Astrocyte (in vitro differentiated cells and primary cell): ENCODE measurements around the gene UST.

Experiments used
- EZH2 ChIP-seq: IDR thresholded peaks from 2 replicates; pipeline ENCODE4 v1.6.1; 2012; ENCODE audit warnings: mild to moderate bottlenecking, low read length, inconsistent platforms; ENCODE audit not compliant: insufficient read depth
- TF ChIP-seq, protein P1 (sequence below): IDR thresholded peaks from 2 replicates; pipeline ENCODE4 v1.5.1; 2011; ENCODE audit warnings: low read depth, mild to moderate bottlenecking, inconsistent platforms, low read length, moderate library complexity; ENCODE audit not compliant: insufficient read depth

GRCh38 chr6:149032599-149033405 lies 286.0 kb downstream of the UST start:
- TF ChIP-seq, protein P1, sequence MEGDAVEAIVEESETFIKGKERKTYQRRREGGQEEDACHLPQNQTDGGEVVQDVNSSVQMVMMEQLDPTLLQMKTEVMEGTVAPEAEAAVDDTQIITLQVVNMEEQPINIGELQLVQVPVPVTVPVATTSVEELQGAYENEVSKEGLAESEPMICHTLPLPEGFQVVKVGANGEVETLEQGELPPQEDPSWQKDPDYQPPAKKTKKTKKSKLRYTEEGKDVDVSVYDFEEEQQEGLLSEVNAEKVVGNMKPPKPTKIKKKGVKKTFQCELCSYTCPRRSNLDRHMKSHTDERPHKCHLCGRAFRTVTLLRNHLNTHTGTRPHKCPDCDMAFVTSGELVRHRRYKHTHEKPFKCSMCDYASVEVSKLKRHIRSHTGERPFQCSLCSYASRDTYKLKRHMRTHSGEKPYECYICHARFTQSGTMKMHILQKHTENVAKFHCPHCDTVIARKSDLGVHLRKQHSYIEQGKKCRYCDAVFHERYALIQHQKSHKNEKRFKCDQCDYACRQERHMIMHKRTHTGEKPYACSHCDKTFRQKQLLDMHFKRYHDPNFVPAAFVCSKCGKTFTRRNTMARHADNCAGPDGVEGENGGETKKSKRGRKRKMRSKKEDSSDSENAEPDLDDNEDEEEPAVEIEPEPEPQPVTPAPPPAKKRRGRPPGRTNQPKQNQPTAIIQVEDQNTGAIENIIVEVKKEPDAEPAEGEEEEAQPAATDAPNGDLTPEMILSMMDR, result no peak
- no peak for TF ChIP-seq EZH2
